Fibroblast of the aortic adventitia (primary cell): ENCODE measurements around the gene MPV17. TPM values are rescaled to one million over a fixed set of nuclear protein-coding genes. Genes with fewer than 3 reads are reported as not detected.
"Not testable (repeated sequence)": the region's sequence is repeated elsewhere in the genome, so short reads cannot be mapped to it uniquely, and the experiment has no call there.

ENCODE experiments used
- DNase-seq: peaks from one replicate; pipeline ENCODE4 v3.0.0-alpha.2; 2010; ENCODE audit warnings: low read depth
- H3K4me3 ChIP-seq: 2 replicates; pipeline ENCODE4 v1.5.1; 2011; ENCODE audit warnings: low read depth, mild to moderate bottlenecking, control low read depth, low read length, moderate library complexity
- CTCF ChIP-seq: IDR thresholded peaks from 2 replicates; pipeline ENCODE4 v1.5.1; 2011; ENCODE audit warnings: mild to moderate bottlenecking, low read length, control low read depth, inconsistent platforms; ENCODE audit not compliant: insufficient read depth
- total RNA-seq: library from RNA; depleted of rRNA; stranded (reverse); fragments of >200 nt; gene quantifications from 2 replicates; pipeline ENCODE4 v1.2.3, GENCODE V29; 2012; ENCODE audit warnings: low replicate concordance

The MPV17 gene
- total RNA-seq, 1 donor, result 92.8 TPM

GRCh38 chr2:27306573-27307286 is 16.2 kb downstream of the MPV17 start:
- no peak overlapping the region for H3K4me3 ChIP-seq
- TF ChIP-seq CTCF, result no peak
- DNase-seq, result no peak

GRCh38 chr2:27306136-27306535 is 16.8 kb downstream of the MPV17 start:
- no peak for DNase-seq
- no peak overlapping the region for H3K4me3 ChIP-seq
- no peak for TF ChIP-seq CTCF

GRCh38 chr2:27305516-27305915 is 17.4 kb downstream of the MPV17 start:
- DNase-seq, result no peak
- H3K4me3 ChIP-seq, result no peak overlapping the region
- TF ChIP-seq CTCF, result no peak

GRCh38 chr2:27304488-27305240 is 18.2 kb downstream of the MPV17 start:
- no peak for TF ChIP-seq CTCF
- no peak for DNase-seq

GRCh38 chr2:27303093-27304025 is 19.5 kb downstream of the MPV17 start:
- H3K4me3 ChIP-seq, result peak overlapping the region; percentile 10
- peak; percentile 85 for DNase-seq
- peak; percentile 92 for TF ChIP-seq CTCF

More at GRCh38 chr2:27304488-27305240, 18.2 kb downstream of the MPV17 start:
- H3K4me3 ChIP-seq, result no peak overlapping the region

- DNase-seq, H3K4me3 ChIP-seq: not testable (repeated sequence)
Measured at GRCh38 chr2:27300606-27301005, 22.3 kb downstream of the MPV17 start.
